GM10248 (cell line): ENCODE measurements around the gene AFAP1.

Source experiments
- CTCF ChIA-PET: fragments of 300-600 bp; sonication (Branson Sonifier 250); formaldehyde crosslinking; extraction: SDS; loops from one replicate; lab custom pipeline; 2021; ENCODE audit warnings: antibody characterized with exemption; lab: Yijun Ruan, JAX
- POLR2A ChIA-PET: fragments of 350-650 bp; sonication (Branson Sonifier 250); formaldehyde crosslinking; extraction: SDS; loops from one replicate; lab custom pipeline; 2020; ENCODE audit warnings: antibody characterized with exemption; lab: Yijun Ruan, JAX
- DNase-seq: peaks from one replicate; pipeline ENCODE4 v3.0.0; 2012; ENCODE audit errors: extremely low spot score
- CTCF ChIP-seq: IDR thresholded peaks from 2 replicates; pipeline ENCODE4 v1.5.1; 2012; ENCODE audit warnings: mild to moderate bottlenecking, low read depth; ENCODE audit errors: extremely low read depth, missing control alignments, control extremely low read depth

The AFAP1 gene

GRCh38 chr4:7780751-7781348, 158.8 kb downstream of the AFAP1 start:
- TF ChIP-seq CTCF, result no peak
- CTCF ChIA-PET, result interaction anchor here (1.4 to 30.0 kb wide), 3 partner anchors 12 to 23 kb away, joined by 3 to 547 read pairs (median 35); no protein-coding TSS in a partner anchor
- POLR2A ChIA-PET, result no interaction called here
- no peak for DNase-seq

- no peak for DNase-seq
- CTCF ChIA-PET, result interaction anchor here (1.4 to 30.0 kb wide), 4 partner anchors 10 to 24 kb away, joined by 3 to 547 read pairs (median 26); no protein-coding TSS in a partner anchor
- POLR2A ChIA-PET, result no interaction called here
- no peak for TF ChIP-seq CTCF
Observed at GRCh38 chr4:7779432-7779768, 160.3 kb downstream of the AFAP1 start.

GRCh38 chr4:7778510-7779431, 160.9 kb downstream of the AFAP1 start:
- CTCF ChIA-PET, result interaction anchor here (0.7 to 30.0 kb wide), 6 partner anchors 9 to 34 kb away, joined by 3 to 547 read pairs (median 10); no protein-coding TSS in a partner anchor
- POLR2A ChIA-PET, result no interaction called here
- no peak for DNase-seq
- TF ChIP-seq CTCF, result no peak

GRCh38 chr4:7777871-7778509, 161.7 kb downstream of the AFAP1 start:
- no peak for DNase-seq
- ChIA-PET POLR2A (no interaction called here), CTCF (interaction anchor here (0.9 to 30.0 kb wide), 4 partner anchors 9 to 35 kb away, joined by 3 to 547 read pairs (median 26); no protein-coding TSS in a partner anchor)
- TF ChIP-seq CTCF, result no peak

GRCh38 chr4:7777017-7777710, 162.5 kb downstream of the AFAP1 start:
- no peak for TF ChIP-seq CTCF
- no peak for DNase-seq
- CTCF ChIA-PET, result interaction anchor here (1.2 to 30.0 kb wide), 4 partner anchors 8 to 27 kb away, joined by 3 to 547 read pairs (median 26); no protein-coding TSS in a partner anchor
- POLR2A ChIA-PET, result no interaction called here
